Stimulated activated CD8-positive, alpha-beta memory T cell treated with anti-CD3 and anti-CD28 coated beads, Interleukin-15, amount 100 ng/mL, for 48 hours (primary cell): Measurements from ENCODE around the gene GAL3ST1.

Source experiments
- DNase-seq, 2 donors: peaks; one replicate each; pipeline ENCODE4 v3.0.0-alpha.2; 2020; ENCODE audit warnings: low read depth in 2 of 2

The GAL3ST1 gene

DNA sequence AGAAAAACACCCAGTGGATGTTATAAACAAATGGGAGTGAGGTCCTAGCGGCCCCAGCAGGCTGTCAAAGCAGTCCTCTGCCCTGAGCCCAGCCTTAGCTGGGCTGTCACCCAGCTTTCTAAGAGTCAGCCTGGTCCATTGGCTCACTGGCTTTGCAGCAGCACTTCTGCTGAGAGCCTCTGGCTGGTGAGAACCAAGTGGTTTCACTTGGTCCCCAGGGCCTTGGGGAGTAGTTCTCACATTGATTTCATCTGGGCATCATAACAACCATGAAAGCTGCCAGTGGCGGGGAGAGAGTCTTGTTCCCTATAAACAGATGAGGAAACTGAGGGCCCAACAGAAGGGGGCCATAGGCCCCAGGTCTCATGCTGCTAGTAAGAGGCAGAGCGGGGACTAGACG is 39.3 kb downstream of the GAL3ST1 start:
- DNase-seq, result no peak

- DNase-seq, result no peak
These were observed 42.5 kb downstream of the GAL3ST1 start for GRCh38 chr22:30531651-30532608.

DNA sequence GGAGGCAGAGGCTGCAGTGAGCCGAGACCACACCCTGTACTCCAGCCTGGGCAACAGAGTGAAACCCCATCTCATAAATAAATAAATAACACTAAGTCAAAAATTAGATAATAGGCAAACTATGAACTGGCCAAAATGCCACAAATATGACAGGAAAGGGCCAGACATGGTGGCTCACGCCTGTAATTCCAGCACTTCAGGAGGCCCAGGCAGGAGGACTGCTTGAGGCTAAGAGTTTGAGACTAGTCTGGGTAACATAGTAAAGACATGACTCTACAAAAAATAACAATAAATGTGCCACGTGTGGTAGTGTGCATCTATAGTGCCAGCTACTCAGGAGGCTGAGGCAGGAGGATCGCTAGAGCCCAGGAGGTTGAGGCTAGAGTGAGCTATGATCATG is 47.8 kb downstream of the GAL3ST1 start:
- no peak for DNase-seq

DNA sequence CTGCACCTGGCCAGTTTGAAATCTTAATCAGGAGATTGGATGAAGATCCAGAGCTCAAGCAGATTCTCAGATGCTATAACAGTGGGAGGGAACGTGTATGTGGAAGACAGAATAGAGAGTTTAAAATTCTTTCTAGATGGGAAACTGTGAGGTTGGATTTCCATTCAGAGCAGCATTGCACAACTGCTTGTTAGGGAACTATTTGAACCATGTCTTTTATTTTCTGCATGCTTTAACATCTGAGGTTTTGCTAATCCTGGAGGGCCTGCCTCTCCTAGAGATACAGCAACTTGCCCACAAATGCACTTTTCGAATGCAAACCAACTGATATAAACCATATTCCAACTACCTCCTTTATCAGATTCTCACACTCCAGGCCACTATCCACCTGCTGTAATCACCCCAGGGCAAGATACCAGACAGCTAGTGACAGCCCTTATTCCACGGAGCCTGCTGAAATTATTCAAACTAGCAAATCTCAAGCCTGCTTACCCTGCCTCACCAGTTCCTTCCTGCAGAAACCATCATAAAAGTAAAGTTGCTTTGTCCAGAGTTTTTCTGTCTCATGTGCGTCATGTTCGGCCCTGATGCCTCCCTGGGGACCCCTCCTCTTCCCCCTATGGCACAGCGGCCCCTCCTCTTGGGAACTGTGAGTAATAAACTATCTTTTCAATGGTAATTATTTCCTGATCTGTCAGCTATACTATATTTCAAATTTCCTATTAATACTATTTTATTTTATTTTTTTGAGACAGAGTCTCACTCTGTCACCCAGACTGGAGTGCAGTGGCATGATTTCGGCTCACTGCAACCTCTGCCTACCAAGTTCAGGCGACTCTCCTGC is 50.6 kb downstream of the GAL3ST1 start:
- DNase-seq, result no peak

DNA sequence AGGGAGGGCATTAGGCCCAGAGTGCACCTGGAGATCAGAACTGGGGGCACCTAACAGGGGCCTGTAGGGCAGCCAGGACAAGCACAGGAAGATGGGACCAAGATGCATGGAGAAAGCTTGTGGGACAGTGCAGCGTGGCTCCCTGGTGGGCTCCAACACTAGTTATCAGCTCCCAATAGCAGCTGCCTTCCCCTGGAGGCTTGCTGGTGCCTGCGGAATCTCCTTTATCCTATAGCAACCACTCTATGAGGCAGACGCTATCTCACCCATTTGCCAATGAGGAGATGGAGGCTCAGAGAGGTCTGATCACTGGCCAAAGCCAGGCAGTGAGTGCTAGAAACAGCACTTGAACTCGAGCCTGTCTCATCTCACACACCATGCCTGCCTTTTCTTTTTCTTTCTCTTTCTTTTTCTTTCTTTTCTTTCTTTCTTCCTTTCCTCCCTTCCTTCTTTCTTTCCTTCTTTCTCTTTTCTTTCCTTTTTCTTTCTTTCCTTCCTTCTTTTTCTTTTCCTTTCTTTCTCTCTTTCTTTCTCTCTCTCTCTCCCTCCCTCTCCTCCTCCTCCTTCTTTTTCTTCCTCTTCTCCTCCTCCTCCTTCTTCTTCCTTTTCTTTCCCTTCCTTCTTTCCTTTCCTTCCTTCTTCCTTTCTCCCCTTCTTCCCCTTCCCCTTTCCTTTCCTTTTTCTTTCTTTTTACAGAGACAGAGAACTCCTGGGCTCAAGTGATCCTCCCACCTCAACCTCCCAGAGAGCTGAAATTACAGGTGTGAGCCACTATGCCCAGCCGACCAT is 52.9 kb downstream of the GAL3ST1 start:
- DNase-seq, result no peak

- no peak for DNase-seq
These were observed 54.5 kb downstream of the GAL3ST1 start for GRCh38 chr22:30519842-30520425.

DNA sequence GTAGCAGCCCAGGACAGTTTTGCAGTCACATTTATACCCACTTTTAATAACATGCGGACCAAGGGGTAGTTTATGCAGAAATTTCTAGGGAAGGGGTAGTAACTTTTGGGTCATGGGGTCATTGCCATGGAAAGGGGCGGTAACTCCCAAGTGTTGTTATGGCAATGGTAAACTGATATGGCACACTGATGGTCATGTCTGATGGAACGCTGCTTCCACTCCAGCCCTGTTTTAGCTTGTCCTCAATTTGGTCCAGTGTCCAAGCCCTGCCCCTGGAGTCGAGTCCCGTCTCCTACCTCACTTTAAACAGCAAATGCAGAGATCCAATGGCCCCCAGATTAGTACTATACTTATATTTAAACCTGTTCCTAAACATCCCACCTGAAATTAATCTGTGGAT is 57.7 kb downstream of the GAL3ST1 start:
- no peak for DNase-seq

DNA sequence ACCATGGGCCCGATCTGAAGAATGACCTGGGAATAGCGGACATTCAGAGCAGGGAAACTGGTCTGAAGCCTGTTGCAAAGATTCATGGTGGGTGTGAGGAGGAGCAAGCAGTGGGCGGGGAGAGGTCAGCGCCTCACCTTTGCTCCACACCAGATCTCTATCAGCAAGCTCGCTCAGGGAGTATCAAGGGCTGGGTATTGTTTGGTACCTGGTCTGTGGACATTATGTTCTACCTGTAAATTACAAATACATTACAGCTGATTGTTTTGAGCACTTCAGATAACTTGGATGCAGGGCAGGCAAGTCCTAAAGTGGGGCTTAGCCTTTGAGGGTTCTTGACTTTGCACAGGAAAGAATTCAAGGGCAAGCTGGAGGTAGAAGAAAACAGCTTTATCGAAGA is 58.2 kb downstream of the GAL3ST1 start:
- no peak for DNase-seq

- DNase-seq, result no peak
These were observed 60.2 kb downstream of the GAL3ST1 start for GRCh38 chr22:30514252-30514651.

GRCh38 chr22:30513462-30513861 is 61.0 kb downstream of the GAL3ST1 start:
- DNase-seq, result no peak

DNA sequence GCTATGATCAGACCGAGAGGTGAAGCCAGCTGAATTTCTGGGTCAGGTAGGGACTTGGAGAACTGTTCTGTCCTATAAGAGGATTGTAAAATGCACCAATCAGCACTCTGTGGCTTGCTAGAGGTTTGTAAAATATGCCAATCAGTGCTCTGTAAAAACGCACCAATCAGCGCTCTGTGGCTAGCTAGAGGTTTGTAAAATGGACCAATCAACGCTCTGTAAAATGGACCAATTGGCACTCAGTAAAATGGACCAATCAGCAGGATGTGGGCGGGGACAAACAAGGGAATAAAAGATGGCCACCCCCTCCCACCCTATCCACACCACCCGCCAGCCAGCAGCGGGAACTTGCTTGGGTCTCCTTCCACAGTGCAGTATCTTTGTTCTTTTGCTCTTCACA is 62.6 kb downstream of the GAL3ST1 start:
- DNase-seq, result no peak

DNA sequence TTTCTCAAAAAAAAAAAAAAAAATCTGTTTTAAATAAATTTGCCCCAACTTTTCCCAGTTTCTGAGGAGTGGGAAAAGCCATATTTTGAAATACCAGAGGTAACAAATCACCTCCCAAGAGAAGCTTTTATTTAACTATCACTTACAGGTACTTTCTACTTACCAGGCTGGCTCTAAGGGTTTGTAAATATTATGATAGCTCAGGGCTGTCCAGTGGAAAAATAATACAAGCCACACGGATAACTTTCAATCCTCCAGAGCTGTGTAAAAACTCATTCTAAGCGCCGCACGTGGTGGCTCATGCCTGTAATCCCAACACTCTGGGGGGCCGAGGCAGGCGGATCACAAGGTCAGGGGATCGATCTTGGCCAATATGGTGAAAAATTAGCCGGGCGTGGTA is 63.4 kb downstream of the GAL3ST1 start:
- DNase-seq, result no peak

- DNase-seq, result no peak
These were observed 66.2 kb downstream of the GAL3ST1 start for GRCh38 chr22:30508216-30508615.

- no peak for DNase-seq
These were observed 66.8 kb downstream of the GAL3ST1 start for GRCh38 chr22:30507670-30508069.

DNA sequence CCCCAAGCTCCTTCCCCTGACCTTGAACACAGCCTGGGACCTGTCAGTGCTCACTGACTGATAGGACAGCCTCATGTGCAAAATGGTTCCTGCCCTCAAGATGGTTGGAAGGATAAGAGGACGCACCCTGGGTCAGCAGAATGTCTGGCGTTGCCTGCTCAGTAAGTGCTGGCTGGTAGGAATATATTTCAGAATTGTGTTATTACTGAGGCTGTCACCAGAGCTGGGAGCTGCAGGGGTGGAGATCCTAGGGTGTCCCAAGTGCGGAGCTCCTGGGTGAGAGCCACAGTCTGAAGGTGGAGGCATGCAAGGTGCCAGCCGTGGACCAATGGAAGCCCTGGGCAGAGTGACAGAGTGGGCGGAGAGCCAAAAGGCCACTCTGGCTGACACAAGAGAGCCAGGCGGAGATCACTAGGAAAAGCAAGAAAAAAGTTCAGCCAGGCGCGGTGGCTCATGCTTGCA is 67.9 kb downstream of the GAL3ST1 start:
- no peak for DNase-seq
